Spleen (tissue), 7 donors: ENCODE data around the gene BTBD1.

Experiments used
- POLR2AphosphoS5 ChIP-seq, 3 donors: sonication (generic); formaldehyde crosslinking; IDR thresholded peaks; one replicate each; pipeline ENCODE4 v1.5.1; 2017; ENCODE audit warnings: antibody characterized with exemption in 3 of 3
- TF ChIP-seq, protein P1 (sequence below), 11 experiments: fragments of 200-600 bp in 7 of 11; fragments of 450-650 bp in 4 of 11; sonication (generic) in 4 of 11; IDR thresholded peaks in 8 of 11; conservative IDR thresholded peaks in 3 of 11; 1 replicate in 7 of 11; 2 replicates in 4 of 11; pipeline versions ENCODE4 v1.4.0 to v1.8.0; 2016 to 2021; ENCODE audit warnings: antibody characterized with exemption in 11 of 11, inconsistent platforms in 4 of 11, mild to moderate bottlenecking in 1 of 11
- donor health status: DM: no; HTN: no; CAD: no; lungs with moderate emphysema.
- donor health status: DM: no; HTN: no; CAD: no.
- donor health status: DM: no; HTN: no; CAD: no.

DNA sequence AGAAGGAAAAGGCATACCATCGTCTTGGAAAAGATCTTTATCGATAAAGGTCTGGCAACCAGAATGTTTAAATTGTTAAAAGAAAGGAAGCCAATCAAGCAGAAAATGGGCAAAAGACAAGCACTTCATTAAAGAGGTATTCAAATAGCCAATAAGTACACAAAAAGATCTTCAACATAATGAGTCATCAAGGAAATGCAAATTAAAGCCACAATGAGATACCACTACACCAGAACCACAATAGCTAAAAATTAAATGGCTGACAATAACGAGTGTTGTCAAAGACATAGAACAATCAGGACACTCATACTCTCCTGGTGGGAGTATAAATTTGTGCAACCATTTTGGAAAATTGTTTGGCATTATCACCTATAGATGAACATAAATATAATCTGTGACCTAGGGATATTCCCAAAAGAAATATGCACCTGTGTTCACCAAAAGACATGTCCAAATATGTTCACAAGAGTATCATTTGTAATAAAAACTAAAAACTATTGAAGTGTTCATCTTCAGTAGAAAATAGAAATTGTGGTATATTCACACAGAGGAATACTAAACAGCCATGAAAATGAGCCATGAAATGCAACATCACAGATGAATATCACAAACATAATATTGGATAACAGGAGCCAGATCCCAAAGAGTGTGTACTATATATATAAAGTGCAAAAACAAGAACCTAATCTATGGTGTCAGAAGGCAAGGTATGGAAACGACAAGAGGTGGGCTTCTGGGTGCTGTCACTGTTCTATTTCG is 14.4 kb upstream of the BTBD1 start:
- TF ChIP-seq, protein P1, sequence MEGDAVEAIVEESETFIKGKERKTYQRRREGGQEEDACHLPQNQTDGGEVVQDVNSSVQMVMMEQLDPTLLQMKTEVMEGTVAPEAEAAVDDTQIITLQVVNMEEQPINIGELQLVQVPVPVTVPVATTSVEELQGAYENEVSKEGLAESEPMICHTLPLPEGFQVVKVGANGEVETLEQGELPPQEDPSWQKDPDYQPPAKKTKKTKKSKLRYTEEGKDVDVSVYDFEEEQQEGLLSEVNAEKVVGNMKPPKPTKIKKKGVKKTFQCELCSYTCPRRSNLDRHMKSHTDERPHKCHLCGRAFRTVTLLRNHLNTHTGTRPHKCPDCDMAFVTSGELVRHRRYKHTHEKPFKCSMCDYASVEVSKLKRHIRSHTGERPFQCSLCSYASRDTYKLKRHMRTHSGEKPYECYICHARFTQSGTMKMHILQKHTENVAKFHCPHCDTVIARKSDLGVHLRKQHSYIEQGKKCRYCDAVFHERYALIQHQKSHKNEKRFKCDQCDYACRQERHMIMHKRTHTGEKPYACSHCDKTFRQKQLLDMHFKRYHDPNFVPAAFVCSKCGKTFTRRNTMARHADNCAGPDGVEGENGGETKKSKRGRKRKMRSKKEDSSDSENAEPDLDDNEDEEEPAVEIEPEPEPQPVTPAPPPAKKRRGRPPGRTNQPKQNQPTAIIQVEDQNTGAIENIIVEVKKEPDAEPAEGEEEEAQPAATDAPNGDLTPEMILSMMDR (IDR thresholded peaks at IDR 0.05 in 8 of 11, conservative IDR thresholded peaks at IDR 0.05 in 3 of 11) = no peak
- no peak for TF ChIP-seq POLR2AphosphoS5 (IDR thresholded peaks at IDR 0.05)
